Activated T-cell treated with anti-CD3 and anti-CD28 coated beads for 24 hours (primary cell): Measurements from ENCODE around the gene WDFY3.

Experiments
- DNase-seq: peaks from one replicate; pipeline ENCODE4 v3.0.0-alpha.2; 2020; ENCODE audit warnings: low read depth

Gene WDFY3

GRCh38 chr4:84796394-84796793 lies 170.1 kb downstream of the WDFY3 start:
- no peak for DNase-seq

- DNase-seq, result no peak
Measured at GRCh38 chr4:84792366-84793301, 173.9 kb downstream of the WDFY3 start.

GRCh38 chr4:84790769-84791565 lies 175.5 kb downstream of the WDFY3 start:
- DNase-seq, result no peak

- DNase-seq, result no peak
Measured at GRCh38 chr4:84786478-84786877, 180.0 kb downstream of the WDFY3 start.

GRCh38 chr4:84782517-84782916 lies 184.0 kb downstream of the WDFY3 start:
- DNase-seq, result no peak

- no peak for DNase-seq
Measured at GRCh38 chr4:84780719-84781118, 185.8 kb downstream of the WDFY3 start.

- no peak for DNase-seq
Measured at GRCh38 chr4:84778041-84778440, 188.4 kb downstream of the WDFY3 start.

- no peak for DNase-seq
Measured at GRCh38 chr4:84767168-84767567, 199.3 kb downstream of the WDFY3 start.

GRCh38 chr4:84753321-84753972 lies 213.0 kb downstream of the WDFY3 start:
- DNase-seq, result no peak

GRCh38 chr4:84751707-84752106 lies 214.8 kb downstream of the WDFY3 start:
- DNase-seq, result no peak

GRCh38 chr4:84750960-84751283 lies 215.6 kb downstream of the WDFY3 start:
- DNase-seq, result no peak

- no peak for DNase-seq
Measured at GRCh38 chr4:84750260-84750959, 216.1 kb downstream of the WDFY3 start.

GRCh38 chr4:84740057-84740456 lies 226.4 kb downstream of the WDFY3 start:
- no peak for DNase-seq

GRCh38 chr4:84738622-84739021 lies 227.9 kb downstream of the WDFY3 start:
- no peak for DNase-seq

- DNase-seq, result no peak
Measured at GRCh38 chr4:84737656-84738055, 228.8 kb downstream of the WDFY3 start.

GRCh38 chr4:84734037-84734436 lies 232.5 kb downstream of the WDFY3 start:
- DNase-seq, result no peak

GRCh38 chr4:84733343-84734033 lies 233.0 kb downstream of the WDFY3 start:
- DNase-seq, result no peak

GRCh38 chr4:84730375-84730774 lies 236.1 kb downstream of the WDFY3 start:
- no peak for DNase-seq

- DNase-seq, result no peak
Measured at GRCh38 chr4:84727491-84727890, 239.0 kb downstream of the WDFY3 start.

- no peak for DNase-seq
Measured at GRCh38 chr4:84726356-84726755, 240.1 kb downstream of the WDFY3 start.

- DNase-seq, result no peak
Measured at GRCh38 chr4:84722720-84723119, 243.8 kb downstream of the WDFY3 start.
